Measurements from ENCODE around the gene TSPAN33. TPM values are rescaled to one million over a fixed set of nuclear protein-coding genes. Genes with fewer than 3 reads are reported as not detected.

The TSPAN33 gene
- total and polyA plus RNA-seq, 9 donors, result 1.7 to 9.3 (median 6.0) TPM

DNA sequence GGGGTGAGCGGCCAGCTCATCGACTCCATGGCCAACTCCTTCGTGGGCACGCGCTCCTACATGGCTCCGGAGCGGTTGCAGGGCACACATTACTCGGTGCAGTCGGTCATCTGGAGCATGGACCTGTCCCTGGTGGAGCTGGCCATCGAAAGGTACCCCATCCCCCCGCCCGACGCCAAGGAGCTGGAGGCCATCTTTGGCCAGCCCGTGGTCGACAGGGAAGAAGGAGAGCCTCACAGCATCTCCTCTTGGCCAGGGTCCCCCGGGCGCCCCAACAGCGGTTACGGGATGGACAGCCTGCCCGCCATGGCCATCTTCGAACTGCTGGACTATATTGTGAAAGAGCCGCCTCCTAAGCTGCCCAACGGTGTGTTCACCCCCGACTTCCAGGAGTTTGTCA is 17.4 kb upstream of the TSPAN33 start:
- Histone ChIP-seq H3K4me3 (no peak overlapping the region), H3K36me3 (no peaks in the 10 kb centered on the region), H3K27me3 (no peaks in the 10 kb centered on the region), H3K27ac (no peak overlapping the region), H3K9me3 (no peaks in the 10 kb centered on the region), H3K4me1 (ENCODE audit: insufficient read depth) (no peaks in the 10 kb centered on the region)
- TF ChIP-seq EP300 (IDR thresholded peaks at IDR 0.05), result no peak
- no peak for TF ChIP-seq POLR2A (IDR thresholded peaks at IDR 0.05)
- TF ChIP-seq, protein P1, sequence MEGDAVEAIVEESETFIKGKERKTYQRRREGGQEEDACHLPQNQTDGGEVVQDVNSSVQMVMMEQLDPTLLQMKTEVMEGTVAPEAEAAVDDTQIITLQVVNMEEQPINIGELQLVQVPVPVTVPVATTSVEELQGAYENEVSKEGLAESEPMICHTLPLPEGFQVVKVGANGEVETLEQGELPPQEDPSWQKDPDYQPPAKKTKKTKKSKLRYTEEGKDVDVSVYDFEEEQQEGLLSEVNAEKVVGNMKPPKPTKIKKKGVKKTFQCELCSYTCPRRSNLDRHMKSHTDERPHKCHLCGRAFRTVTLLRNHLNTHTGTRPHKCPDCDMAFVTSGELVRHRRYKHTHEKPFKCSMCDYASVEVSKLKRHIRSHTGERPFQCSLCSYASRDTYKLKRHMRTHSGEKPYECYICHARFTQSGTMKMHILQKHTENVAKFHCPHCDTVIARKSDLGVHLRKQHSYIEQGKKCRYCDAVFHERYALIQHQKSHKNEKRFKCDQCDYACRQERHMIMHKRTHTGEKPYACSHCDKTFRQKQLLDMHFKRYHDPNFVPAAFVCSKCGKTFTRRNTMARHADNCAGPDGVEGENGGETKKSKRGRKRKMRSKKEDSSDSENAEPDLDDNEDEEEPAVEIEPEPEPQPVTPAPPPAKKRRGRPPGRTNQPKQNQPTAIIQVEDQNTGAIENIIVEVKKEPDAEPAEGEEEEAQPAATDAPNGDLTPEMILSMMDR (IDR thresholded peaks at IDR 0.05), result no peak
- DNase-seq, result no peak
- 94 to 99% (median 95%) methylated on average over 22 to 24 of the region's 24 CpGs for WGBS, 3 donors
- intact Hi-C loops (cut with DNase I), result no loop called here

DNA sequence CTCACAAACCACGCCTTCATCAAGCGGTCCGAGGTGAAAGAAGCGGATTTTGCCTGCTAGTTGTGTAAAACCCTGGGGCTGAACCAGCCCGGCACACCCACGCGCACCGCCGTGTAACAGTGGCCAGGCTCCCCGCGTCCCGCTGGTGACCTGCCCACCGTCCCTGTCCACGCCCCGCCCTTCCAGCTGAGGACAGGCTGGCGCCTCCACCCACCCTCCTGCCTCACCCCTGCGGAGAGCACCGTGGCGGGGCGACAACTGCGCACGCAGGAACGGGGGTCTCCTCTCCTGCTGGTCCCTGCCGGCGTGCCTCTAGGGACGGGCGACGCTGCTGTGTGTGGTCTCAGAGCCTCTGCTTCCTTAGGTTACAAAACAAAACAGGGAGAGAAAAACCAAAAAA is 16.9 kb upstream of the TSPAN33 start:
- no peak for DNase-seq
- Histone ChIP-seq H3K27me3 (no peaks in the 10 kb centered on the region), H3K4me3 (no peak overlapping the region), H3K27ac (no peak overlapping the region), H3K9me3 (no peaks in the 10 kb centered on the region), H3K4me1 (ENCODE audit: insufficient read depth) (no peaks in the 10 kb centered on the region), H3K36me3 (no peaks in the 10 kb centered on the region)
- TF ChIP-seq POLR2A (IDR thresholded peaks at IDR 0.05) (no peak), EP300 (IDR thresholded peaks at IDR 0.05) (no peak)
- intact Hi-C loops (cut with DNase I), result no loop called here
- 92 to 95% (median 95%) methylated on average over 28 of the region's 28 CpGs for WGBS, 3 donors

DNA sequence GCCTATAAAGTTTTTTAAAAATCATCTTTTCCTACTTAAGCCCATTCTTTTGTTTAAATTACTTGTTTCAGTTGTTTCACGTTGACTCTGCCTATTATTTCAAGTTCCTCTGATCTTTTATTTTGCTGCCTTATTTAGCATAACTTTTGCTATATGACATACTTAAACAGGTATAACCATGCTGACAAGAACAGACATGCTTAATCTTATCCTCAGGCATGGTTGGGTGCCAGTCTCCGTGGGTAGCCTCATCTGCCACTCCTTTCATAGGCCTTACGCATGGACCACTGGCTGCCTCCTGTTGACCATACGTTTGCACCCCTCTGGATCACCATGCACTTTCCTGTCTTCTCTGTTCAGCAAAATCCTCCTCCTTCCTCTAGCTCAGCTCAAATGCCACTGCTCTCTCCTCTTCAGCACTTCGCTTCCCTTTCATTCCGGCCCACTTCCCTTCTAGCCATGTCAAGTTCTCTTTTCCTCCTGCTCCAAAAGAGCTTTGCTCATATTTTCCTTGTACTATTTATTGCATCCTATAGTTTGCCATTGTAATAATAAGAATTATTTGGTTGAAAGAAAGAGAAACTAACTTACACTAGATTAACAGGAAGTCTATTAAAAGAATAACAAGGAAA is 10.0 kb upstream of the TSPAN33 start:
- TF ChIP-seq, protein P1 (IDR thresholded peaks at IDR 0.05), result no peak
- no peak for TF ChIP-seq POLR2A (IDR thresholded peaks at IDR 0.05)
- TF ChIP-seq EP300 (IDR thresholded peaks at IDR 0.05), result no peak
- H3K4me1 ChIP-seq (ENCODE audit: insufficient read depth), result no peaks in the 10 kb centered on the region
- WGBS, 3 donors, result 74 to 82% (median 82%) methylated on average over 6 of the region's 6 CpGs
- H3K4me3 ChIP-seq, result no peak overlapping the region
- H3K27me3 ChIP-seq, result no peaks in the 10 kb centered on the region
- no peak for DNase-seq
- intact Hi-C loops (cut with DNase I), result no loop called here
- no peak overlapping the region for H3K27ac ChIP-seq
- H3K36me3 ChIP-seq, result no peaks in the 10 kb centered on the region
- no peaks in the 10 kb centered on the region for H3K9me3 ChIP-seq

DNA sequence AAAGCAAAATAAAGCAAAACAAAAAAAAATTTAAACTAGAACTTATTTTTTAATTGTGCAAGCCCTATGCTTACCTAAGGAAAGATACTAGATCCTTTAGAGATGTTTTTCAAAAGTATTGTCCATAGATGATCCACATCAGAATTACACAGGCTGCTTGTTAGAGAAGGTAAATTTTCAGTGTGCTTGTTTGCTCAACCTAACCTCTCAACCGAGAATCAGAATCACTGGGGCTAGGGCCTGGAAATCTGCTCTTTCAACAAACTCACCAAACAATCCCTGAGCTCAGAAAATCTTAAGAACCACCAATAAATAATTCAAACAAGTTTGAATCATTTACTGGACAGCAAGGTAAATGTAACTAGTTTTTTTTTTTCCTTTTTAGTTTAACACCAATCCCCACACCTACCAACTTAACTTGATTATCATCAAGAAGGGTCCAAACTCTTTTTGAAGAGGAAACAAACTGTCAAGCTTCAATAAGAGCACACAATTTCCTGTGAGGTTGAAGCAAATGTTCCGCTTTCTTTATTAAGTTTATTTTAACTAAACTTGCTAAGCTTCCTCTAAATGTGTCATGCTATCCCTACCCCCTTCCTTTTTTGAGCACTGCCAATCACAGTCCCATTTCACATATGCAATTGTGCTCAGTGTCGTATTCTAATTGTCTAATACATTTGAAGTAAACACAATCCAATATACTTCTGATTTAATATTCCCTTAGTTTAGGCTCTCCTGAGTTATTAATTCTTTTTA is 7.4 kb upstream of the TSPAN33 start:
- no peaks in the 10 kb centered on the region for H3K27me3 ChIP-seq

More for the DNA sequence above, 7.4 kb upstream of the TSPAN33 start:
- Histone ChIP-seq H3K36me3 (no peaks in the 10 kb centered on the region), H3K4me1 (ENCODE audit: insufficient read depth) (no peaks in the 10 kb centered on the region), H3K27ac (no peak overlapping the region), H3K4me3 (no peak overlapping the region), H3K9me3 (no peaks in the 10 kb centered on the region)
- no peak for DNase-seq
- TF ChIP-seq, protein P1 (IDR thresholded peaks at IDR 0.05), result no peak
- no peak for TF ChIP-seq POLR2A (IDR thresholded peaks at IDR 0.05)
- TF ChIP-seq EP300 (IDR thresholded peaks at IDR 0.05), result no peak
- intact Hi-C loops (cut with DNase I), result no loop called here
- 65 to 80% (median 68%) methylated on average over 3 of the region's 3 CpGs for WGBS, 3 donors
